DMS153 (cell line): Measurements from ENCODE around the gene DNAJB1.
"Not testable (repeated sequence)": the region's sequence is repeated elsewhere in the genome, so short reads cannot be mapped to it uniquely, and the experiment has no call there.

Source experiments
- DNase-seq: peaks from one replicate; lab custom pipeline; 2025; lab: John Stamatoyannopoulos, UW

The DNAJB1 gene

GRCh38 chr19:14553042-14553938, 35.1 kb upstream of the DNAJB1 start:
- no peak for DNase-seq

GRCh38 chr19:14552006-14552360, 33.8 kb upstream of the DNAJB1 start:
- not testable (repeated sequence) for DNase-seq

GRCh38 chr19:14551134-14552005, 33.2 kb upstream of the DNAJB1 start:
- DNase-seq, result not testable (repeated sequence)

GRCh38 chr19:14550201-14550754, 32.1 kb upstream of the DNAJB1 start:
- DNase-seq, result peak; percentile 75

DNA sequence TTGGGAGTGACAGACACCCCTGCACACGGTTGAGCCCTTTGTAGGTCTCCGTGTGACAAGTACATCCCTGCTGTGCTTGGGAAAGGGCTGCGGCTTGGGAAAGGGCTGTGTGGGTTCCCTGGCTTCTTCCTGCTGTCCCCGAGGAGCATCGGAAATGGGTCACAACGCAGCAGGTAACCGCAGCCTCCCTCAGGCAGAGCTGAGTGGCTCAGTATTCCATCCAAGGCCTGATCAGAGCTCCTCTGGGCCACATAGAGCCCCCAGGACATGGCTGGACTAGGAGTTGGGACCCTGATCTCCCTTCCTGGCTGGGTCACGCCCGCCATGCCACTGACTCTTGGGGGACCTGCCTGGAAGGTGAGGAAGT, 27.5 kb upstream of the DNAJB1 start:
- DNase-seq, result no peak

- DNase-seq, result peak; percentile 89
These were observed 26.9 kb upstream of the DNAJB1 start for GRCh38 chr19:14544977-14545715.

GRCh38 chr19:14544047-14544446, 25.9 kb upstream of the DNAJB1 start:
- no peak for DNase-seq

DNA sequence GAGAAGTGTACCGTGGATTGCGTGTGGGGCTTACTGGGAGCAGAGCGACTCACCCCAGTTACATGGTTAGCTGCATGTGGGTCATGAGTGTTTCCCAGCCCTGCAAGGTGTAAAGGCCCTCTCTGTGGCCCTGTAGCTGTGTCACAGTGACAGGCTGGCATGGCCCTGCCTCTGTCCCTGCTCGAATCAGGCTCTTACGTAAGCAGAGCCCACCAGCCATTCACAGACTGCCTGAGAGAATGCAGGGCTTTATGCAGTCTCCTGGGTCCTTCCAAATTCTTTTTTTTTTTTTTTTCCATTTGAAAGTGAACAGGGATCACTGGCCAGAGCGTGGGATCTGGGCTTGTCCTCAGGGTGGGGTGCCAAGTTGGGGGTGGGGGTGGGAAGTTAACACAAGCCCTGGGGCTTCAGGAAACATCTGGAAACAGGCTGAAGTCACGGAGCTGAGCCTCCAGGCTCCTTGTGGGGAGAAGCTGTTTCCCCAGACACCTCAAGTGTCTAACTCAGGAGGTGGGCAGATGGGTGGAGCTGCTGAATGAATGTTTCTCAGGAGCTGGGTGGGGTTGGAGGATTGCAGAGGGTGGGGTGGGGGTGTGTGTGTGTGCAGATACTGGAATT, 24.6 kb upstream of the DNAJB1 start:
- no peak for DNase-seq

DNA sequence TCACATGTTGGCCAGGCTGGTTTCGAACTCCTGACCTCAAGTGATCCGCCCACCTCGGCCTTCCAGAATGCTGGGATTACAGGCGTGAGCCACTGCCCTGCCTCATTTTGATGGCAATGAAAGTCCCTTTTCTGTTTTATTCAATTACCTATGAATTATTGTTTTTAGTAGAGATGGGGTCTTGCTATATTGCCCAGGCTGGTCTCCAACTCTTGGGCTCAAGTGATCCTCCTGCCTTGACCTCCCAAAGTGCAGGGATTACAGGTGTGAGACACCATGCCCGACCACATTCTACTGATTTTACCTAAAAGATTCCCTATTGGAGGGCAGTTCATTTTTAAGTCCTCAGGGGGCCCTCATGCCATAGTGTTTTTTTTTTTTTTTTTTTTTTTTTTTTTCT, 23.8 kb upstream of the DNAJB1 start:
- not testable (repeated sequence) for DNase-seq

DNA sequence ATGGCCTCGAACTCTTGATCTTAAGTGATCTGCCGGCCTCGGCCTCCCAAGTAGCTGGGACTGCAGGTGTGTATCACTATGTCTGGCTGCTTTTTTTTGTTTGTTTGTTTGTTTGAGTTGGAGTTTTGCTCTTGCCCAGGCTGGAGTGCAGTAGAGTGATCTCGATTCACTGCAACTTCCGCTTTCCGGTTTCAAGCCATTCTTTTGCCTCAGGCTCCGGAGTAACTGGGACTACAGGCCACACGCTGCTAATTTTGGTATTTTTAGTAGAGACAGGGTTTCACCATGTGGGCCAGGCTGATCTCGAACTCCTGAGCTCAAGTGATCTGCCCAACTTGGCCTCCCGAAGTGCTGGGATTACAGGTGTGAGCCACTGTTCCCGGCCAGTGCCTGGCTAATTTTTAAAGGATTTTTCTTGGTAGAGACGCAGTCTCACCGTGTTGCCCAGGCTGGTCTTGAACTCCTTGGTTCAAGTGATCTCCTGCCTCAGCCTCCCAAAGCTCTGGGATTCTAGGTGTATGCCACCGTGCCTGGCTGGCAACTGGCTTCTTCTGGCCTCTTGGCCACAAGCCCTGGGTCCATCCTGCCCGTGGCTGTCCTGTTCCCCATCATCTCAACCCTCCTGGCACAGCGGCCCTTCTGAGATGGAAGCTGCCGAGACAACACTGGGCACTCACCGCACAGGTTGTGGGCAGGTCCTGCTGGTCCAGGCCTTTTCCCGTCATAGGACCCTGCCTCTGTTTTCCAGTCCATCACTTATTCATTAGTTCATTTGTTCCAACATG, 22.7 kb upstream of the DNAJB1 start:
- DNase-seq, result no peak

DNA sequence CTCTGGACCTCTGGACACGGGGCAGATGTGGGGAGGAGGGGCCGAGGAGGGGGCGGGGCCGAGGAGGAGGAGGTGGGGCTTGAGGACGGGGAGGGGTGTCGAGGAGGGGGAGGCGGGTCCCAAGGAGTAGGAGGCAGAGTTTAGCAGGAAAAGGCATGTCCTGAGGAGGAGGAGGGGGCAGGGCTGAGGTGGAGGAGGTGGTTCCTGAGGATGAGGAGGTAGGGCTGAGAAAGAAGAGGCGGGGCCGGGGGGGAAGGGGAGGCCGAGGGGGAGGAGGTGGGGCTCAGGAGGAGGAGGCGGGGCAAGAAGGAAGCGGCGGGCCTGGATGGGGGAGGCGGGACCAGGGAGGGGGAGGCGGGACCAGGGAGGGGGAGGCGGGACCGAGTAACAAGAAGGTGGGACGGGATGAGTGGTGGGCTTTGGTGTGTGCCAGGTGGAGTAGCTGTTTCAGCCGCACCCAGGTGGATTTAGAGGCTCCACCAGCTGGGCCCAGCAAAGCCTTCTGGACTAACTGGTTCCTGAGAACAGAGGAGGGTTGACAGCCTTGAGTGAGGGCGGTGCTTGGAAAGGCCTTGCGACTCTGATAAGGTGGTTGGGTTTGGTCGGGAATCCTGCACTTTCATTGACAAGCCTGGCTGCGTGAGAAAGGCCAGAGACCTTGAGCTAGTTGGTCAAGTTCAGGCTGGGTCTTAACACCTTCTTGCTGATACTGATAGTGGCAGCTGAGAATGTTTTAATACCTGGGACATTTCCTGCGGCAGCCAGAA, 18.9 kb upstream of the DNAJB1 start:
- DNase-seq, result no peak

- DNase-seq, result no peak
These were observed 15.3 kb upstream of the DNAJB1 start for GRCh38 chr19:14533450-14533849.

GRCh38 chr19:14530506-14530905, 12.3 kb upstream of the DNAJB1 start:
- no peak for DNase-seq

DNA sequence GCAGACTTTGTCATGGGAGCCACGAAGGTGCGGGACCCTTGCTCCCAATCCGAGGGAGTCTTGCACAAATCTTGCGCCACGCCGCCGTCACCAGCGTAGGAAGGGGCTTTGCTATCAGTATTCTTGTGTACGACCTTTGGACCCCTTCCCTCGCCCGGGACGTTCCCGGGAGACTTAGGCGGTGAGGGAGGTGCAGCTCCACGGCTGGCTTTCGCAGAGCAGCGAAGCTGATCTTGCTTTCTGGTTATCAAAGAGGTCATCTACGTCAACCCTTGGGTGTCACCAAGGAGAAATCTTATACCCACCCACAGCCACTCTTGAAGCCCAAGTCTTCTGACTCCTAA, 11.8 kb upstream of the DNAJB1 start:
- DNase-seq, result no peak

GRCh38 chr19:14529254-14530004, 11.2 kb upstream of the DNAJB1 start, which contains the start of gene TECR:
TSS of gene TECR (plus strand) at chr19:14529594. CDS start at chr19:14529697, 103 bp downstream.
- peak; percentile 99 for DNase-seq

GRCh38 chr19:14528419-14529253, 10.4 kb upstream of the DNAJB1 start:
- DNase-seq, result no peak

- no peak for DNase-seq
These were observed 8.2 kb upstream of the DNAJB1 start for GRCh38 chr19:14526423-14526822.

DNA sequence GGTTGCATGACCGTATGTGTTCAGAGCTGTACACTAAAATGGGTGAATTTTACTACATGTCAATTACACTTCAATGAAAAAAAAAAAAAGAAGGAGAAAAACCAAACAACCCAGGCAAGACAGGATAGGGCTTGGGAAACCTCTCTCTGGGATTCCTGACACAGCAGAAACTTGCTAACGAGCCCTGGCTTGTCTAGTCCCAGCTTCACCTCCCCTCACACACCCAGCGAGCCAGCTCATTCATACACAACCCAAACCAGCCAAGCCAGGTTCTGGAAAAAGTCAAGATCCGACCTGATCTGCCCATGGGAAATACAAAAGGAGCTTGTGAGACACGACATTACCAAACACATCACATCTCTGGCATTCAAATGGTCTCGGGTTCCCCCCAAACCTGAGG, 7.5 kb upstream of the DNAJB1 start:
- no peak for DNase-seq
